Muscle layer of duodenum (tissue), 2 donors: ENCODE data around the gene SMIM23.

Source experiments
- H3K27ac ChIP-seq: one replicate; pipeline ENCODE4 v1.7.0; 2013; ENCODE audit warnings: mild to moderate bottlenecking, low read length
- H3K27me3 ChIP-seq: one replicate; pipeline ENCODE4 v1.7.0; 2013; ENCODE audit warnings: low read depth, mild to moderate bottlenecking, control low read depth, low read length
- H3K36me3 ChIP-seq, 2 donors: one replicate each; pipeline ENCODE4 v1.7.0; 2013; ENCODE audit warnings: low read length in 2 of 2, control low read depth in 1 of 2, mild to moderate bottlenecking in 1 of 2; ENCODE audit not compliant: insufficient read depth in 2 of 2, control insufficient read depth in 1 of 2
- H3K4me1 ChIP-seq, 2 donors: one replicate each; pipeline ENCODE4 v1.7.0; 2013; ENCODE audit warnings: low read length in 2 of 2, mild to moderate bottlenecking in 2 of 2, control low read depth in 1 of 2, moderate library complexity in 1 of 2; ENCODE audit not compliant: insufficient read depth in 2 of 2, control insufficient read depth in 1 of 2
- H3K4me3 ChIP-seq, 2 donors: one replicate each; pipeline ENCODE4 v1.7.0; 2013; ENCODE audit warnings: low read length in 2 of 2, low read depth in 1 of 2, mild to moderate bottlenecking in 1 of 2
- H3K9me3 ChIP-seq, 2 donors: one replicate each; pipeline ENCODE4 v1.7.0; 2013; ENCODE audit warnings: low read length in 2 of 2, control low read depth in 1 of 2, mild to moderate bottlenecking in 1 of 2; ENCODE audit not compliant: control insufficient read depth in 1 of 2
- donor health status: healthy.

The SMIM23 gene

DNA sequence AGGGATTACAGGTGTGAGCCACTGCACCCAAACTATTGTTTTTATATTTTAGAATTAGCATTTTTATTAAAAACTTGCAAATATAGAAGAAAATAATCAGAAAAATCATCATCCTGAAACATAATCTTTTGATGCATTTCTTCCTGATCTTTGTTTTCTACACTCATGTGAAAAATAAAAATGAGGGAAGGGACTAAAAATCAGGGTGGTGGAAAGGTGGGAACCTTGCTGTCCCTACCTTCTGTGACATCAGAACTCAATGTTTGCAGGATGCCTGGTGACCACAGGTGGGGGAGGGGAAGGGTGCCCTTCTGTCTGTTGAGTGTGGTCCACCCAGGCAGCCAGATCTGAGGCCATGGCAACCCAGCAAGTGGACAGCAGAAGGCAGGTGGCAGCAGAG, at the start of gene SMIM23:
Gene SMIM23, plus strand, starts transcription at position 301 of the 400 bp plus-strand sequence. Its CDS starts 55 bp downstream, at position 356.
- Histone ChIP-seq H3K27ac (no peak within 1 kb of the TSS), H3K4me1 (no peaks in the 10 kb centered on the region), H3K36me3 (no peaks in the 10 kb centered on the region), H3K9me3 (no peaks in the 10 kb centered on the region), H3K4me3 (no peak within 1 kb of the TSS), H3K27me3 (no peaks in the 10 kb centered on the region)

DNA sequence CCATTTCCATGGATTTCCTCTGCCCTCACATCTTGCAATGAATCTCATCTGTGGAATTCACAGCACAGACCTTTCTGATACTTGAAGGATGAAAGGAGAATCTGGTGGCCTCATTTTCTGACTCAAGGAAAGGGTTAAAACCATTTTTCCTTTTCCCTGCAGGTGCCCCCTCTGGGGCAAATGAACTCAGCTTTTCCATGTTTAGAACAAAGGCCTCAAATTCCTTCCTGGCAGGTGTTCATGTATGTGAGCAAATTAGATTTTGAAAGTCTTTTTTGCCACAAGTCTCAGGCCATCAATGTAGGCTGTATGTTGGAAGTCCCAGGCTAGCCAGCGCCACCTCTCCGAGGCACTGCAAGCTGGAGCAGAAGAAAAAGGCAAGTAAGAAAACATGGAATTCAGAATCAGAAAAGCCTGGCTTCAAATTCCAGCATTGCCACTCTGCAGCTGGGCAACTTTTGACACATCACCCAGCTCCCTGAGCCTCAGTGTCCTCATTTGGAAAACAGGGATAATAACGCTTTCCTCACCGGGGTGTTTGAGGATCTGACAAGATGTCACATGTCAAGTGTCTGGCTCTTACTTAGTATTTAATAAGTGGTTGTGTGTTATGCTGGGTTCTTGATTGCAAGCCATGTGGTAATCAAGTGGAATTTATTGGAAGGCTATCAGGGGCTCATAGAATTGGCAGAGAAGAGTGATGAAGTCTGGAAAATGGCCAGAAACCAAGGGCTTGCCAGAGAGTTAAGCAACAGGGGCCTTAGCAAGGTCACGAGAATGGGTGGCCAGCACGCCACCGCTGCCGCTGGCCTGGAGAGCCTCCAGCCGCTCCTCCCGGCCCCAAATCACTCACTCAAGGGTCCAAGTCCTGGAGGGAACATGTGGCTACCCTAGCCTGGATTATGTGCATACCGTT, 48.4 kb upstream of the SMIM23 start:
- Histone ChIP-seq H3K4me3 (no peak overlapping the region), H3K36me3 (no peaks in the 10 kb centered on the region), H3K27me3 (no peaks in the 10 kb centered on the region), H3K27ac (no peak overlapping the region), H3K4me1 (no peaks in the 10 kb centered on the region), H3K9me3 (no peaks in the 10 kb centered on the region)

DNA sequence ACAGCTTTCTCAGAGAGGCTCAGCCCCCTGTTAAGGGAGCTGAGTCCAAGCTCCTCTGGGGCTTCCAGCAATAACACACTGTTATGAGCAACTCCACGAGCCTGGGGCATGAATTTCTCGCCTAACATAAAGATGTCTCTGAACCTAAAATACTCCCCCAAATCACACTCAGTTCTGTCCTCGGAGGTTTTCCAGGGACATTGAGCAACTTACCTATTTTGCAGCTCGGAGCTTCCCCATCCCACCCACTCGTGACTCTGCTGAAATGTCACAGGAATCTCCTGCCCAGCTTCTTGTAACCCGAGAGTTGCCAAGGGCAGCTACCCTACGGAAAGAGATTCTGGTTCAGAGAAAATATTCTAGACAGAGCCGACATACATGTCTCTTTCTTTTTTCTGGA, 47.1 kb upstream of the SMIM23 start:
- no peaks in the 10 kb centered on the region for H3K4me1 ChIP-seq
- H3K36me3 ChIP-seq, result no peaks in the 10 kb centered on the region
- no peaks in the 10 kb centered on the region for H3K9me3 ChIP-seq
- no peaks in the 10 kb centered on the region for H3K27me3 ChIP-seq
- H3K4me3 ChIP-seq, result no peak overlapping the region
- H3K27ac ChIP-seq, result no peak overlapping the region

DNA sequence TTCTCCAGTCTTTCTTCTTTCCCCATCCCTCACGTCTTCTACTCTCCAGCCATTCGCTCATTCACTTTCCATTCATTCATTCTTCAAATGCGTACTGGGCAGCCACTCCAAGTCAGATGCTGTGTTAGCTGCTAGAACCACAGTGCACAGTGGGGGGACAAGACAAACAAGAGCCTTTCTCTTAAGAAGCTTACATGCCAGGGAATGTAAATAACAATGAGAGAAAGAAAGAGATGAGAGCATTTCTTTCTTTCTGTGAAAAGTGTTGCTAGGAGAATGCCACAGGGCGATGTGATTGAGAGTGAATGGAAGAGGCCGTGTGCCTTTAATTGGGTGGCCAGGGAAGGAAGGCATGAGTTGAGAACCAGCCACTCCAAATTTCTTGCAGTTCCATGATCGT, 46.3 kb upstream of the SMIM23 start:
- no peaks in the 10 kb centered on the region for H3K9me3 ChIP-seq
- no peaks in the 10 kb centered on the region for H3K36me3 ChIP-seq
- no peak overlapping the region for H3K27ac ChIP-seq
- H3K4me3 ChIP-seq, result no peak overlapping the region
- H3K4me1 ChIP-seq, result no peaks in the 10 kb centered on the region
- no peaks in the 10 kb centered on the region for H3K27me3 ChIP-seq

DNA sequence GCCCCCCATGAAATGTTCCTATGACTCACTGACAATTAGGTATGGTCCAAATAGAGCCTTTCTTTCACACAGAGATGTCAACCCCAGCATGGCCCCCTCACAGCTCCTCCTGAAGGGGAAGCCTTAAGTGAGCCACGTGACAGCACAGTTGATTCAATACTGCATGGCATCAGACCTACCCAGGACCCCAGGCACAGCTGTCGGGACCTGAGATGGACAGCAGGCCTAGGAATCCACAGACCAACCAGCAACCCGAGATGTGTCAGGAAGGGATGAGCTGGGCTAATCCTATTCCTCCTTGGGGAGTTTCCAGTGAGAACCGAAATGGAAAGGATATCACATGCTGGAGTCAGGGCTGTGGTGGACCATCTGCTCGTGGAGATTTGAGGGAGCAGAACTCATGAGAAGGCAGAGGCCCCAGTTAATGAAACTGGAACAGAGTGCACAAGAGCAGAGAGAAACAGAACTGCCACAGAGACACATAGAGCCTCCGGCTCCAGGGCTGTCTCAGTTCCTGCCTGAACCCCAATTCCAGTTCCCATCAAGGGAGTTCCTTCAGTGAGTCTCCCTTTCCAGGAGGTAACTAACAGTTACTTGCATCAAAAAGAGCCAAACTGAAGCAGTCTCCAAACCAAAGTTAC, 42.1 kb upstream of the SMIM23 start:
- Histone ChIP-seq H3K27ac (no peak overlapping the region), H3K4me1 (no peaks in the 10 kb centered on the region), H3K27me3 (no peaks in the 10 kb centered on the region), H3K36me3 (no peaks in the 10 kb centered on the region), H3K9me3 (no peaks in the 10 kb centered on the region), H3K4me3 (no peak overlapping the region)

DNA sequence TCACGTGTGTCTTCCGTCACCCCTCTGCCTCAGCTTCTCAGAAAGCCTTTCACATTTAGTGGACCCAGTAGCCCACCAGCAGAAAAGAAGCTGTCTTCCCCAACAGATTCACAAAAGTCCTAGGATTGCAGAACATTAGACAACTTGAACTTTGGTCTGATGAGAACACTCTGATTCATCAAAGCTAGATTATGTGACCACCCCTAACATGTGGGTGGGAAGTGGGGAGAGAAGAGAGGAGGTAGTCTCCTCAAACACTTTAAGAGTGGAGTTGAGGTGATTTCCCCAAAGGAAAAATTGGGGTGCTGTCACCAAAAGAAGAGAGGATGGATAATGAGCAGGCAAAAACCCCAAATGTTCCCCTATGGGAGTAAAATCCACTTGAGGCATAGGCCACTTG, 41.4 kb upstream of the SMIM23 start:
- Histone ChIP-seq H3K4me1 (no peaks in the 10 kb centered on the region), H3K27ac (no peak overlapping the region), H3K36me3 (no peaks in the 10 kb centered on the region), H3K27me3 (no peaks in the 10 kb centered on the region), H3K4me3 (no peak overlapping the region), H3K9me3 (no peaks in the 10 kb centered on the region)

DNA sequence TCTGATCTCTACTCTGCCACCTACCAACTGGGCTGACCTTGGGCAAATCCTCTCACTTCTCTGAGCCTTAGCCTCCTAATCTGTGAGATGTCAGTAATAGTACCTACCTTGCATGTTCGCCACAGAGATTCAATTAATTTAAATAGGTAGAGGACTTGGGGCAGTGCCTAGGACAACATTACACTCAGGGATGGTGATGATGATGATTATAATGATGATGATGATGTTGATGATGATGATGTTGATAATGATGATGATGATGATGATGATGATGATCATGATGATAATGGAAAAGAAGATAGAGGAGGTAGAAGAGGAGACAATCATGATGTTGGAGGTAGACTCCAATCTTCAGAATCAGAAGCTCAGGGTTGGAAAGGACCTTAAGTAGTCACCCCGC, 40.7 kb upstream of the SMIM23 start:
- no peaks in the 10 kb centered on the region for H3K27me3 ChIP-seq
- no peaks in the 10 kb centered on the region for H3K36me3 ChIP-seq
- H3K9me3 ChIP-seq, result no peaks in the 10 kb centered on the region
- no peak overlapping the region for H3K4me3 ChIP-seq
- no peaks in the 10 kb centered on the region for H3K4me1 ChIP-seq
- H3K27ac ChIP-seq, result no peak overlapping the region

DNA sequence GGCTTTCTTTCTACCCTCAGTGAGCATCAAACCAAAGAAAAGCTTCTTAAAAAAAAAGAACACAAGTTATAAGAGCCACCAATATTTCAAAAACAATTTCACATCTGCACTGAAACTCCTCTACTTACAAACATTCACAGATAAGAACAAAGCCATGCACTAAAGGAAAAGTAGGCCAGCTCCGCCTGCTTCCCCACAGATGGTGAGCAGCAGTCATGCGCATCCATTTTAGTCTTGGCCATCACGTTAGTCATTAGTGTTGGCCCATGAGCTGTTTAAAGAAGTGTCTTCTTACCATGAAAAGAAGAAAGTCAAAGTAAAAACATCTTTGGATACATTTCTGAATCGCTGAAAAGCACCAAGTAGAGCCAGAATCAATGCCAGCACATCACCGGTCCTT, 40.0 kb upstream of the SMIM23 start:
- H3K4me1 ChIP-seq, result no peaks in the 10 kb centered on the region
- H3K27ac ChIP-seq, result no peak overlapping the region
- no peaks in the 10 kb centered on the region for H3K27me3 ChIP-seq
- H3K9me3 ChIP-seq, result no peaks in the 10 kb centered on the region
- no peaks in the 10 kb centered on the region for H3K36me3 ChIP-seq
- no peak overlapping the region for H3K4me3 ChIP-seq

DNA sequence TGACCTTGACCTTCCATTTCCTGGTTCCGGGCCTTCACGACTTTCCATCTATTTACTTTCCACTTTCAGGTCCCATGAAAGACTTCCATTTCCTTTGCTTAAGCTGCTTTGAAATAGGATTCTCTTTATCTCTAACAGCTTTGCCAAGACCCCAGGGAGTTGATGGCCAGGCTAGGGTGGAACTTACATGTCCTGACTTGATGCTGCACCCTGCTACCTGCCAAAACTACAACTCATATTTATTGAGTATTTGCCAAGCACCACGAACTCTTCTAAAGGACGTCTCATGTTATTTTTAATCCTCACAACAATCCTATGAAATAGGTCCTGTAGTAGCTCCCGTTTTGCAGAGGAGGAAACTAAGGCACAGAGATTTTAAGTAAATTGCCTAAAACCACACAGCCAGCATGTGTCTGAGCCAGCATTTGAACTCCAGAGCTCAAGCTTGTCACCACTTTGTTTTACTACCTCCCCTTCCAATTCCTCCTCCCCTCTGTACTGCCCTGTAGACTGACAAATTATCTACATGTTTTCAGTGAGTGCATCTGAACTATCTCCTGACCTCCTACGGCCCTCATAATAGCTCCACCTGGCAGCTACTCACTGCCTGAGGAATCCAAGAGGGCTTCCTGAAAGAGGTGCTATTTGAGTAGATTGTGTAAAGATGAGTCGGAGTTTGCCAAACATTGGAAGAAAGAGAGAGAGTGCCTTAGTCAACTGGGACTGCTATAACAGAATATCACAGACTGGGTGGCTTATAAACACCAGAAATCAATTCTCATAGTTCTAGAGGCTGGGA, 38.4 kb upstream of the SMIM23 start:
- no peaks in the 10 kb centered on the region for H3K27me3 ChIP-seq
- no peaks in the 10 kb centered on the region for H3K9me3 ChIP-seq
- H3K27ac ChIP-seq, result no peak overlapping the region
- H3K4me1 ChIP-seq, result no peaks in the 10 kb centered on the region
- no peak overlapping the region for H3K4me3 ChIP-seq
- no peaks in the 10 kb centered on the region for H3K36me3 ChIP-seq

DNA sequence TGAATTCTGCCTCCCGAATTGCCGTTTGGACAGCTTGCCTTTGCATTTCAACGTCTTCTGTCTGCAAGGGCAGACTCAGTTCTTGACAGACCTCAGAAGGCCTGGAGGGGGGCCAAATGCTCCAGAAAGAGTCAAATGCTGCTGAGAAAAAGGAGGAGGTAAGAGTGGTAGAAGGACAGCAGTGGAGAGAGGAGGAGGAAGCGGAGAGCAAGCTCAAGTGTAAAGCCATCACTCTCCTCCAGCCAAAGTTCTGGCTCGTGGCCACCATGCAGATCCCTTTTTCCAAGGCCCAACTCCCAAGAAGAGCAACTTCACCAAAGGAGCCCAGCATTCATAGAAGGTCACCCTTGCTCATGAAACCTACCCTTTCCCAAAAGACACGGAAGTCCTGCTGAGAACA, 36.9 kb upstream of the SMIM23 start:
- no peaks in the 10 kb centered on the region for H3K27me3 ChIP-seq
- no peaks in the 10 kb centered on the region for H3K4me1 ChIP-seq
- H3K36me3 ChIP-seq, result no peaks in the 10 kb centered on the region
- H3K9me3 ChIP-seq, result no peaks in the 10 kb centered on the region
- no peak overlapping the region for H3K27ac ChIP-seq
- H3K4me3 ChIP-seq, result no peak overlapping the region

DNA sequence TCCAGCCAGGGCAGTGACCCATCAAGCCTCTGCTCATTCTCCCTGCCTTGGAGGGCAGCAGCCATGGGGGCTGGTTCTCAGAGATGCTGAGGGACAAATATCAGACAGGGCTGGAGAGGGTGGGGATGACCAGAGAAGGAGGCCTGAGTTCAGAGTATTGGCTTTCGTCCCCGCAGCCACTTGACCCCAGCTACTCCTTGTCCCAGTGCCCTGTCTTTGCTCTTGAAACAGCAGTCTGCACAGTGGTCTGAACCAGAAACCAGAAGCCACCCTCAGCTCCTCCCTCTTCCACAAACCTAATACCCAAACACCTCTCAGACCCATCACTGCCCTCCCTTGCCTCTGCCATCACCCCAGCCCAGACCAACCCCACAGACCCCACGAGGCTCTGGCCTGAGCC, 36.3 kb upstream of the SMIM23 start:
- no peaks in the 10 kb centered on the region for H3K9me3 ChIP-seq
- H3K36me3 ChIP-seq, result no peaks in the 10 kb centered on the region
- no peak overlapping the region for H3K27ac ChIP-seq
- no peak overlapping the region for H3K4me3 ChIP-seq
- no peaks in the 10 kb centered on the region for H3K27me3 ChIP-seq
- H3K4me1 ChIP-seq, result no peaks in the 10 kb centered on the region
